Measurements from ENCODE around the gene KCNK15.

KCNK15 gene

GRCh38 chr20:44732327-44732726 lies 13.3 kb upstream of the KCNK15 start:
- Histone ChIP-seq H3K9ac (ENCODE audit: low read length) (no peak overlapping the region), H4K12ac (ENCODE audit: low read depth, low read length) (no peak overlapping the region), H2AFZ (ENCODE audit: insufficient read depth, low read length, poor library complexity) (no peak overlapping the region), H3K4ac (ENCODE audit: low read depth, low read length) (no peak overlapping the region), H3K18ac (ENCODE audit: low read length) (no peak overlapping the region), H3K27me3 (ENCODE audit: insufficient read depth, low read length) (no peaks in the 10 kb centered on the region), H3K23ac (ENCODE audit: low read length) (no peak overlapping the region), H4K91ac (ENCODE audit: low read depth, low read length) (no peak overlapping the region), H2BK12ac (ENCODE audit: low read length) (no peak overlapping the region), H2AK5ac (ENCODE audit: low read length) (no peak overlapping the region), H3K9me3 (ENCODE audit: insufficient read depth, low read depth, low read length) (no peaks in the 10 kb centered on the region), H3K4me3 (ENCODE audit: low read depth, low read length) (no peak overlapping the region), H3K4me1 (ENCODE audit: control insufficient read depth in 1 of 2, insufficient read depth in 2 of 2, low read length in 2 of 2) (peaks cover 3 to 5% of the 10 kb centered on the region in 2 experiments), H4K8ac (ENCODE audit: low read depth, low read length) (no peak overlapping the region), H3K79me1 (ENCODE audit: low read length) (no peaks in the 10 kb centered on the region), H3K27ac (ENCODE audit: low read depth, low read length) (no peak overlapping the region), H3K36me3 (ENCODE audit: control insufficient read depth in 1 of 2, insufficient read depth in 2 of 2, low read length in 2 of 2) (no peaks in the 10 kb centered on the region), H2BK5ac (ENCODE audit: low read depth, low read length, poor library complexity) (no peak overlapping the region), H3K14ac (ENCODE audit: low read length) (no peak overlapping the region), H3K79me2 (ENCODE audit: control insufficient read depth, insufficient read depth, low read length, poor library complexity) (no peaks in the 10 kb centered on the region), H2BK120ac (ENCODE audit: insufficient read depth, low read length, poor library complexity) (no peak overlapping the region), H3K4me2 (ENCODE audit: low read length) (no peak overlapping the region)
- no CpG with 5 or more reads among the region's 6 CpGs for WGBS (ENCODE audit: extremely low coverage, insufficient coverage, insufficient read length)
- DNase-seq, result no peak

GRCh38 chr20:44733341-44734069 lies 12.2 kb upstream of the KCNK15 start:
- Histone ChIP-seq H4K91ac (ENCODE audit: low read depth, low read length) (no peak overlapping the region), H3K79me2 (ENCODE audit: control insufficient read depth, insufficient read depth, low read length, poor library complexity) (no peaks in the 10 kb centered on the region), H2AFZ (ENCODE audit: insufficient read depth, low read length, poor library complexity) (no peak overlapping the region), H3K4ac (ENCODE audit: low read depth, low read length) (no peak overlapping the region), H3K4me2 (ENCODE audit: low read length) (no peak overlapping the region), H2BK12ac (ENCODE audit: low read length) (no peak overlapping the region), H2AK5ac (ENCODE audit: low read length) (no peak overlapping the region), H4K8ac (ENCODE audit: low read depth, low read length) (no peak overlapping the region), H4K12ac (ENCODE audit: low read depth, low read length) (no peak overlapping the region), H3K23ac (ENCODE audit: low read length) (no peak overlapping the region), H3K27me3 (ENCODE audit: insufficient read depth, low read length) (no peaks in the 10 kb centered on the region), H2BK120ac (ENCODE audit: insufficient read depth, low read length, poor library complexity) (no peak overlapping the region), H3K9ac (ENCODE audit: low read length) (no peak overlapping the region), H3K27ac (ENCODE audit: low read depth, low read length) (no peak overlapping the region), H3K4me3 (ENCODE audit: low read depth, low read length) (no peak overlapping the region), H3K9me3 (ENCODE audit: insufficient read depth, low read depth, low read length) (peaks cover 3% of the 10 kb centered on the region), H3K18ac (ENCODE audit: low read length) (no peak overlapping the region), H3K14ac (ENCODE audit: low read length) (no peak overlapping the region), H3K4me1 (ENCODE audit: control insufficient read depth in 1 of 2, insufficient read depth in 2 of 2, low read length in 2 of 2) (peaks cover 3 to 5% of the 10 kb centered on the region in 2 experiments), H3K79me1 (ENCODE audit: low read length) (no peaks in the 10 kb centered on the region), H2BK5ac (ENCODE audit: low read depth, low read length, poor library complexity) (no peak overlapping the region), H3K36me3 (ENCODE audit: control insufficient read depth in 1 of 2, insufficient read depth in 2 of 2, low read length in 2 of 2) (no peaks in the 10 kb centered on the region)
- no CpG with 5 or more reads among the region's 7 CpGs for WGBS (ENCODE audit: extremely low coverage, insufficient coverage, insufficient read length)
- DNase-seq, result peak; percentile 38 to 76

- Histone ChIP-seq H2AK5ac (ENCODE audit: low read length) (no peak overlapping the region), H2AFZ (ENCODE audit: insufficient read depth, low read length, poor library complexity) (no peak overlapping the region), H3K36me3 (ENCODE audit: control insufficient read depth in 1 of 2, insufficient read depth in 2 of 2, low read length in 2 of 2) (no peaks in the 10 kb centered on the region), H2BK120ac (ENCODE audit: insufficient read depth, low read length, poor library complexity) (no peak overlapping the region), H3K27me3 (ENCODE audit: insufficient read depth, low read length) (no peaks in the 10 kb centered on the region), H3K79me1 (ENCODE audit: low read length) (no peaks in the 10 kb centered on the region), H4K8ac (ENCODE audit: low read depth, low read length) (no peak overlapping the region), H3K23ac (ENCODE audit: low read length) (no peak overlapping the region), H2BK5ac (ENCODE audit: low read depth, low read length, poor library complexity) (no peak overlapping the region), H3K4me1 (ENCODE audit: control insufficient read depth in 1 of 2, insufficient read depth in 2 of 2, low read length in 2 of 2) (peaks cover 0 to 2% of the 10 kb centered on the region in 2 experiments), H3K9me3 (ENCODE audit: insufficient read depth, low read depth, low read length) (peaks cover 3% of the 10 kb centered on the region), H4K12ac (ENCODE audit: low read depth, low read length) (no peak overlapping the region), H3K4me3 (ENCODE audit: low read depth, low read length) (no peak overlapping the region), H4K91ac (ENCODE audit: low read depth, low read length) (no peak overlapping the region), H3K9ac (ENCODE audit: low read length) (no peak overlapping the region), H3K79me2 (ENCODE audit: control insufficient read depth, insufficient read depth, low read length, poor library complexity) (no peaks in the 10 kb centered on the region), H3K4ac (ENCODE audit: low read depth, low read length) (no peak overlapping the region), H2BK12ac (ENCODE audit: low read length) (no peak overlapping the region), H3K27ac (ENCODE audit: low read depth, low read length) (no peak overlapping the region), H3K4me2 (ENCODE audit: low read length) (no peak overlapping the region), H3K14ac (ENCODE audit: low read length) (no peak overlapping the region), H3K18ac (ENCODE audit: low read length) (no peak overlapping the region)
- WGBS (ENCODE audit: extremely low coverage, insufficient coverage, insufficient read length), result no CpG with 5 or more reads among the region's 3 CpGs
- DNase-seq, result no peak
These were observed 10.7 kb upstream of the KCNK15 start for GRCh38 chr20:44734938-44735337.

GRCh38 chr20:44735816-44736169 lies 9.9 kb upstream of the KCNK15 start:
- H3K18ac ChIP-seq (ENCODE audit: low read length), result no peak overlapping the region
- H3K9me3 ChIP-seq (ENCODE audit: insufficient read depth, low read depth, low read length), result peaks cover 3% of the 10 kb centered on the region
- H3K27me3 ChIP-seq (ENCODE audit: insufficient read depth, low read length), result no peaks in the 10 kb centered on the region
- no peak overlapping the region for H2BK5ac ChIP-seq (ENCODE audit: low read depth, low read length, poor library complexity)
- H2BK12ac ChIP-seq (ENCODE audit: low read length), result no peak overlapping the region
- H4K91ac ChIP-seq (ENCODE audit: low read depth, low read length), result peak overlapping the region; percentile 4
- H3K4me2 ChIP-seq (ENCODE audit: low read length), result no peak overlapping the region
- peak overlapping the region; percentile 0 for H4K12ac ChIP-seq (ENCODE audit: low read depth, low read length)
- no peak overlapping the region for H3K27ac ChIP-seq (ENCODE audit: low read depth, low read length)
- peak overlapping the region; percentile 30 for H4K8ac ChIP-seq (ENCODE audit: low read depth, low read length)
- no peaks in the 10 kb centered on the region for H3K36me3 ChIP-seq (ENCODE audit: control insufficient read depth in 1 of 2, insufficient read depth in 2 of 2, low read length in 2 of 2)
- H3K14ac ChIP-seq (ENCODE audit: low read length), result no peak overlapping the region
- H3K23ac ChIP-seq (ENCODE audit: low read length), result no peak overlapping the region
- no peaks in the 10 kb centered on the region for H3K79me1 ChIP-seq (ENCODE audit: low read length)
- no peak overlapping the region for H3K9ac ChIP-seq (ENCODE audit: low read length)
- H2AFZ ChIP-seq (ENCODE audit: insufficient read depth, low read length, poor library complexity), result no peak overlapping the region
- H3K79me2 ChIP-seq (ENCODE audit: control insufficient read depth, insufficient read depth, low read length, poor library complexity), result no peaks in the 10 kb centered on the region
- no peak overlapping the region for H2AK5ac ChIP-seq (ENCODE audit: low read length)
- no peak for DNase-seq
- no peak overlapping the region for H3K4me3 ChIP-seq (ENCODE audit: low read depth, low read length)
- H3K4ac ChIP-seq (ENCODE audit: low read depth, low read length), result no peak overlapping the region
- no peak overlapping the region for H2BK120ac ChIP-seq (ENCODE audit: insufficient read depth, low read length, poor library complexity)
- H3K4me1 ChIP-seq (ENCODE audit: control insufficient read depth in 1 of 2, insufficient read depth in 2 of 2, low read length in 2 of 2), result peaks cover 0 to 2% of the 10 kb centered on the region in 2 experiments
- no CpG with 5 or more reads among the region's 4 CpGs for WGBS (ENCODE audit: extremely low coverage, insufficient coverage, insufficient read length)
